Left renal pelvis (tissue), 4 donors: ENCODE data around the gene RMDN3. TPM values are rescaled to one million over a fixed set of nuclear protein-coding genes. Genes with fewer than 3 reads are reported as not detected.

Experiments
- DNase-seq, 4 donors: peaks; one replicate each; pipeline ENCODE4 v3.0.0-alpha.2; 2013; ENCODE audit warnings: low read depth in 4 of 4, low spot score in 3 of 4
- polyA plus RNA-seq, 4 donors: library from polyadenylated mRNA; unstranded; fragments of 120-200 nt; gene quantifications; one replicate each; pipeline ENCODE4 v1.2.1, GENCODE V29; 2013; ENCODE audit not compliant: insufficient read length in 4 of 4

RMDN3 gene
- polyA plus RNA-seq, 4 donors = 30.6 to 45.6 (median 39.7) TPM

DNA sequence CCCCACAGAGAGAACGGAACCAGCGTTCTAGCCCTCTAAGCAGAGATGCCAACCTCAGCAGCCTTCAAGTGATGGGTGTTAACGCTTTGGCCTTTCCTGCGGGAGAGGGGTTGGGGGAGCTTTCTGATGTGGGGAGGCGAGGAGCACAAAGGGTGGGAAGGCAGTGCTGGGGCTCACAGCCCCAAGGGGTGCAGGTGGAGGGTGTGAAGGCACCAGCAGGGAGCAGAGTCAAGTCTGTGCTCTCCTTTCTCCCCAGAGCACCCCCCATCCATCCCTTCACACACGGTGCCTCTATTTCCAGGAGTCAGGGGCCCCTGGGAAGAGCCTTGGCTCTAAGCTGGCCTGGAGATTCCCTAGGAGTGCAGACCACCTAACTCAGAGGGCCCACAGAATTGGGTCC is 18.8 kb upstream of the RMDN3 start:
- DNase-seq = no peak

DNA sequence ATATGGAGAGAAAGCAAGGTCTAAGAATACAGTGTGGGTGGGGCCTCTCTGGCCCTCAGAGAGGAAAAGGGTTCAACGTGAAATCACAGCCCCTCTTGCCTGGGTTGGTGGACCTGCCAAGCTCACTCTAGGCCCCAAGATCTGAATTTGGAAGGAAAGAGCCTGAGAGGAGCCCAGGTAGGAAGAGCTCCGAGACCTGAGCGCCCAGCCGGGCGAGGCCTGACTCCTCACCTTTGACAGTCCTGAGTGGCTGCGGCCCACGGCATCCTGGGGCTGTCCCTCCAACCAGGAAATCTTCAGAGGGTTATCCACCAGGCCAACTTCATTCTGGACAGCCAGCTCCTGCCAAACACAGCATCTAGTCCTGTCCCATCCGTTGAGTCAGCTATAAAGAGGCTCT is 18.4 kb upstream of the RMDN3 start:
- no peak for DNase-seq

DNA sequence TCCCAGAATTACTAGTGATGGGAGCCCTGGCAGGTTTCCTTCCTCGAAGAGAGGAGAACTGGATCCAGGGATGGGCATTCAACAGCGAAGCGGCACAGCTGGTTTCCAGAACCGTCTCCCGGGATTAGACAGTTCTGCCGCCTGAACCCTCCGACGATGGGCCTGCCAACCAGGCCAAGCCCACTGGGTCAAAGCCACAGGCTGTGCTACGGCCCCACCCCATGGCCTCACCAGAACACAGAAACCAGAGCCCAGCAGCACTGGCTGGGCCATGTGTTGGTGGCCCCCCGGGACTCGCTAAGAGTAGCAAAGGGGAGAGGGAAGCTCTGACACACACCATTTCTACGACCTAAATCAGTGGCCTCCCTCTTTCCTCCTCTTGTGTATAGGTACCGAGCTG is 17.0 kb upstream of the RMDN3 start:
- DNase-seq = no peak

DNA sequence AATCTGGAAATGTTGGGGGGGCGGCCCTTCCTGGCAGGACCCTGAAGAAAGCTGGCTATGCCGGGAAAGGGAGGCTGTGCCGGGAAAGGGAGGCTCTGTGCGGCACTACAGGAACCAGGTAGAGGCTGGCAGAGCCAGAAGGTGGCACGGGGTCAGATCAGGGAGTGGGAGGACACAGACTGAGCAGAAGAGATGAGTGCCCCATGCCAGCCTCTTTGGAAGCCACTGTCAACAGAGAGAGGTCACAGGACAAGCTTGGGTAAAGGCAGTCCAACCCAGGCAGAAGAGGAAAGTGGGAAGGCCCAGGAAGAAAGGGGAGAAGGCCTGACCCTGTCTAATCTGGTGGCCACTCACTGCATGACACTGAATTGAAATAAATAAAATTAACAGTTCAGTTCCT is 16.2 kb upstream of the RMDN3 start:
- DNase-seq = no peak

- no peak for DNase-seq
Measured at GRCh38 chr15:40770147-40770721, 15.2 kb upstream of the RMDN3 start.

- DNase-seq = peak in 2 of 4 donors; percentile 50 to 66
Measured at GRCh38 chr15:40769274-40770146, 14.5 kb upstream of the RMDN3 start, which contains the start of gene C15orf62. C15orf62 (plus strand) TSS chr15:40769980; CDS start chr15:40770496, 516 bp downstream.

GRCh38 chr15:40768521-40769273 is 13.6 kb upstream of the RMDN3 start:
- DNase-seq = no peak

DNA sequence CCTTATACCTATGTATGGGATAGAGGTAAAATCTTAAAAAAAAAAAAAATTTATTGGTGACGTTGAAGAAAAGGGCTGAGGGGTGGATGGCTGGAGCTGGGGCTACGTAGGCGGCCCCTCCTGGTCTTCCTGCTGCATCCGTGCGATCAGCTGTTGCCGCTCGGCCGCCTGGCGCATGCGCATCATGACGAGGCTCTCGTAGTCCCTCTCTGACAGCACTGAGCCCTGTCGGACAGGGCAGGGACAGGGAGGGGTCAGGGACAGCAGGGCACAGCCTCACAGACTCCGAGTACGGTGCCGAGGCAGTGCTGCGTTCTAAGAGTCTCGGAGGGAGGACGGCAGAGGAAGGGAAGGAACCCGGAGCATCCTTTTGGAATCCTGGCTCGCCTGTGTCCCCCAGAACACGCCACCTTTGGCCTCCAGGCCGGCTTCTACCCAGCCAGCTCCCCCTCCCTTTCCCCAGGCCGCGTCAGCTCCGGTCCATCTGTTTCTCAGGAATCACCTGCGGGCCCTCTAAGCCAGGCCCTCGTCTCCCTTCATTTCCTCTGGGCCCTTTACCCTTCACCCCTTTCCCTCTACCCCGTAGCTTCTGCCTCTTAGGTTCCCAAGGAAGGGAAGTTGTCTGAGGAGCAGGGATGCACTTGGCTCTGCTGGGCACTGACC is 12.9 kb upstream of the RMDN3 start:
- no peak for DNase-seq

DNA sequence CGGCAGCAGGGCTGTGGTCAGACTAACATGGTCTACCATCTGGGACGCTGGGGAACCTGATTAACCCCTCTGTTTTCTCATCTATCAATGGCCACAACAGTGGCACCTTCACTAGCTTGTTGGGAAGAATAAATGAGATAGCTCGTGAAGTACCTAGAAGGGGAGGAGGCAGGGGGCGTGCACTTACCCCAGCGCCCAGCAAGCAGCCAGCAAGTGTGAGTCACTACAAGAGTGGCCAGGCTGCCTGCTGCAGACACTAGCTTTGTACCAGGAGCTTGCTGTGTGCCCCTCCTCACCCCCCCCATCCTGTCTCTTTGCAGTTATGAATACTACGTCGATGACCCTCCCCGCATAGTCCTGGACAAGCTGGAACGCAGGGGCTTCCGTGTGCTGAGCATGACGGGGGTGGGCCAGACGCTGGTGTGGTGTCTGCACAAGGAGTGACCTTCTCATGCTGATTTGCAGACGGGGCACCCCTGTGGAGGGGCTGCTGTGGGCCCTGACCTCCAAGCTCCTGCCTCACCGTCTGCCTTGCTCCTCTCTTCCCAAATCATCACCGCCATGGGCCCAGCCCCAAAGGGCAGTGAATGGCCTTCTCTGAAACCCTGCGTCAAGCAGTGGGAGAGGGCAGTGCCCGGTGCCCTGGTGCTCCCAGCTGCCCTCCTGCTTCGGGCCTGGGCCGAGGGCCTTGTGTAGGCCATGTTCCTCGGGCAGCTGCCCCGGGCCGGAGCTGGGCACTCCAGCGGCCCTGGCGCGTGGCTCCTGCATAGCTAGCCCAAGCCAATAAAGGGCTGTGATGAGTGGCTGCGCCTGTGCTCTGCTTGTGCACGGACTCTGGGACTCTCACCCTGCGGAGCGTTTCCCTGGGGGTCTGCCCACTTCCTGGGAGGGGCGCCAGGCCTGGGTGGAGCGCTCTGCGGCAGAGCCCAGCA is 12.1 kb upstream of the RMDN3 start:
- DNase-seq = no peak

- DNase-seq = no peak
Measured at GRCh38 chr15:40766194-40766815, 11.3 kb upstream of the RMDN3 start.

- DNase-seq = no peak
Measured at GRCh38 chr15:40764629-40765103, 9.6 kb upstream of the RMDN3 start.

- peak in 2 of 4 donors; percentile 56 to 59 for DNase-seq
Measured at GRCh38 chr15:40763801-40764628, 9.0 kb upstream of the RMDN3 start, which contains the start of gene GCHFR. GCHFR (plus strand) TSS chr15:40764068; CDS start chr15:40764181, 113 bp downstream.

DNA sequence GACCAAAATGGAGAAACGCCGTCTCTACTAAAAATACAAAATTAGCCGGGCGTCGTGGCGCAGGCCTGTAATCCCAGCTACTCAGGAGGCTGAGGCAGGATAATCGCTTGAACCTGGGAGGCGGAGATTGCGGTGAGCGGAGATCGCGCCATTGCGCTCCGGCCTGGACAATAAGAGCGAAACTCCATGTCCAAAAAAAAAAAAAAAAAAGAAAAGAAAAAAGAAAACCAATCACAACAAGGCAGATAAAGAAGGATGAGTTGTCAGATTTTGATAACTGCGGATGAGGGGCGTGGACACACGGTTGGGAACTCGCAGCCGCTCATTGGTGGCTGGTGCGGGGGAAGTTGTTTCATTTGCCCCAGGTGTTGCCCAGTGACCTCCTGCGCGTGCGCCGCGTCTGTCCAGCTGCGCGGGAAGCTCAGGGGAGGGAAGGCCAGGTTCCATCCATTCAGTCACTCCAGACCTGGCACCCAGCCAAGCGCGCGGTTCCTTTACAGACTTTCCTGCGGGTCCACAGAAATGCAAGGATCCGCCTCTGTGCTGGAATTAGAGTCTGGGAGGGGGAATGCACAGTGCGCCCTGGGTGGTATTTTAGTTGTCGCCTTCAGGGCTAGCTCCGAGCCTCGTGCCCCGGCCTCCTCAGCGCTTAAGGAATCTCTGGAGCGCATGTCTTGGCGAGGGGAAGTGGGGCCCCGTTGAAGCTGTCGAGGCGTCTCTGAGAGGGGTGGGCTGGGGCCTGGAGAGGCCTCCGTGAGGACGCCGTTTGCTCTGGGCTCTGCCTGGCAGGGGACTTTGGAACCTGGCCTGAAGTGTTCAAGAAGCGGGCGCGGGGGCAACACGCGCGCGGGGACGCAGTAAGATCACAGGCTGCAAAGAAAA is 8.1 kb upstream of the RMDN3 start:
- DNase-seq = peak in 2 of 4 donors; percentile 65 to 70

GRCh38 chr15:40759961-40760360 is 4.9 kb upstream of the RMDN3 start:
- no peak for DNase-seq

- DNase-seq = no peak
Measured at GRCh38 chr15:40756938-40757337, 1.9 kb upstream of the RMDN3 start.

DNA sequence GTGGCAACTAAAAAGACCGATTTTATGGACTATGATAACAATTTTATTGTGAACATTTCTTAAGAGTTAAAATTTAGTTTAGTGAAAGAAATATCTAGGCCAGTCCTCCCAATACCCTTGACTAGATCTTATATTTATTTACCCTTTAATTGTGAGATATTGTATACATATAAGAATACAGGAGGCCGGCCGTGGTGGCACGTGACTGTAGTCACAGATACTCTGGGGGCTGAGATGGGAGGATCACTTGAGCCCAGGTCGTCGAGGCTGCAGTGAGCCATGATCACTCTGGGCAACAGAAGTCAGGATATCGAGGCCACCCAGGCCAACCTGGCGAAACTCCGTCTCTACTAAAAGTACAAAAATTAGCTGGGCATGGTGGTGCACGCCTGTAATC is 756 bp upstream of the RMDN3 start:
- no peak for DNase-seq

- no peak for DNase-seq
Measured at GRCh38 chr15:40754574-40754882, 526 bp downstream of the RMDN3 start.
